AG04449 (cell line): ENCODE data around the gene MAPKAPK2.
"Not testable (repeated sequence)": the region's sequence is repeated elsewhere in the genome, so short reads cannot be mapped to it uniquely, and the experiment has no call there.

Experiments
- CTCF ChIA-PET: fragments of 350-600 bp; formaldehyde crosslinking; extraction: SDS; loops from one replicate; lab custom pipeline; 2021; ENCODE audit warnings: antibody characterized with exemption; lab: Yijun Ruan, JAX
- POLR2A ChIA-PET: fragments of 400-600, 350-600 bp; formaldehyde crosslinking; extraction: SDS; loops from one replicate; lab custom pipeline; 2020; ENCODE audit warnings: antibody characterized with exemption, inconsistent platforms; lab: Yijun Ruan, JAX
- DNase-seq: peaks from one replicate; pipeline ENCODE4 v3.0.0-alpha.2; 2010; ENCODE audit warnings: low read depth, low spot score
- H3K4me3 ChIP-seq: 2 replicates; pipeline ENCODE4 v1.5.1; 2011; ENCODE audit warnings: low read depth, mild to moderate bottlenecking, control low read depth, low read length
- TF ChIP-seq, protein P1 (sequence below): IDR thresholded peaks from one replicate; pipeline ENCODE4 v1.5.1; 2011; ENCODE audit warnings: mild to moderate bottlenecking, moderate library complexity, low read length, control low read depth, inconsistent platforms; ENCODE audit not compliant: insufficient read depth; ENCODE audit errors: missing control alignments

Gene MAPKAPK2

DNA sequence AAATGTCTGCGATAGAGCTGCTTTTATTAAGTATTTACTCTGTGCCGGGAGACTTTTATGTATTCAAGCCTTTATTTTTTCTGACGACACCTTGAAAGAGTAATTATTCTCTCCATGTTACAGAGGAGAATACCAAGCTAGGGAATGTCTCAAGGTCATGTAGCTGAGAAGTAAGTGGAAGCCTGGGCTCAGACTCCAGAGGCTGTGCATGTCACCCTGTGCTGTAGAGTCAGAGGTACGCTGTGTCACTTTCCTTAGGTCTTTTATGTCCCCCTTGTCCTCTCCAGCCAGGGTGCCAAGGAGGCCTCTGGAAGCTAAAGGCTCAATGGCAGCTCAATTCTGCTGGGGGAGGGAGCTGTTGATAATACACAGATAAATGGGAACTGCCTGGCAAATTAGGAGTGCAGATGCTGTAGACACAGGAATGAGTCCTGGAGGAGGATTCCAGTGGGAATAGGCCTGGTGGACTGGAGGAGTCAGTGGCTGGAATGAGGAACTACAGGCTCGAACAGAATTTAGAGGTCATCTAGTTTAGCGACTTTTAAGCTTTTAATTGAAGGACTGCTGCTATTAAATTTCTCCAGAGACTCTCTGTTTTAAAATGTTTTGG lies 76.6 kb downstream of the MAPKAPK2 start:
- CTCF ChIA-PET = interaction anchor here (0.6 to 5.6 kb wide), 16 partner anchors 8 to 151 kb away, joined by 3 to 28 read pairs (median 4); partner anchors contain the start of genes IL10, IL19 and IL20
- POLR2A ChIA-PET = no interaction called here

DNA sequence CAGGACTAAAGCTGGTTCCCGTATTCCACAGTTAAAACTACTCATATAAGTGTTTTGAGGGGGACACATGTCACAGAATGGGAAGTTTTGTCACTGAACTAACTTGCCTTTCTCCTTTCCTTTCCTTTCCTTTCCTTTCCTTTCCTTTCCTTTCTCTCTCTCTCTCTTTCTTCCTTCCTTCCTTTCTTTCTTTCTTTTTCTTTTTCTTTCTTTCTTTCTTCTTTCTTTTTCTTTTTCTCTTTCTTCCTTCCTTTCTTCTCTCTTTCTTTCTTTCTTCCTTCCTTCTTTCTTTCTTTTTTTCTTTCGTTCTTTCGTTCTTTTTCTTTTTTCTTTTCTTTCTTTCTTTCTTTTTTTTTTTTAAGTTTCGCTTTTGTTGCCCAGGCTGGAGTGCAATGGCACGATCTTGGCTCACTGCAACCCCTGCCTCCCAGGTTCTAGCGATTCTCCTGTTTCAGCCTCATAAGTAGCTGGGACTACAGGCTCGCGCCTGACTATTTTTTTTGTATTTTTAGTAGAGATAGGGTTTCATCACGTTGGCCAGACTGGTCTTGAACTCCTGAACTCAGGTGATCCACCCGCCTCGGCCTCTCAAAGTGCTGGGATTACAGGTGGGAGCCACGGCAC lies 78.1 kb downstream of the MAPKAPK2 start:
- POLR2A ChIA-PET, DNase-seq, H3K4me3 ChIP-seq: not testable (repeated sequence)
- CTCF ChIA-PET = interaction anchor here (1.5 to 5.6 kb wide), 5 partner anchors 8 to 149 kb away, joined by 7 to 28 read pairs (median 9); partner anchors contain the start of genes IL10 and IL19

More for the DNA sequence above, 76.6 kb downstream of the MAPKAPK2 start:
- TF ChIP-seq, protein P1, sequence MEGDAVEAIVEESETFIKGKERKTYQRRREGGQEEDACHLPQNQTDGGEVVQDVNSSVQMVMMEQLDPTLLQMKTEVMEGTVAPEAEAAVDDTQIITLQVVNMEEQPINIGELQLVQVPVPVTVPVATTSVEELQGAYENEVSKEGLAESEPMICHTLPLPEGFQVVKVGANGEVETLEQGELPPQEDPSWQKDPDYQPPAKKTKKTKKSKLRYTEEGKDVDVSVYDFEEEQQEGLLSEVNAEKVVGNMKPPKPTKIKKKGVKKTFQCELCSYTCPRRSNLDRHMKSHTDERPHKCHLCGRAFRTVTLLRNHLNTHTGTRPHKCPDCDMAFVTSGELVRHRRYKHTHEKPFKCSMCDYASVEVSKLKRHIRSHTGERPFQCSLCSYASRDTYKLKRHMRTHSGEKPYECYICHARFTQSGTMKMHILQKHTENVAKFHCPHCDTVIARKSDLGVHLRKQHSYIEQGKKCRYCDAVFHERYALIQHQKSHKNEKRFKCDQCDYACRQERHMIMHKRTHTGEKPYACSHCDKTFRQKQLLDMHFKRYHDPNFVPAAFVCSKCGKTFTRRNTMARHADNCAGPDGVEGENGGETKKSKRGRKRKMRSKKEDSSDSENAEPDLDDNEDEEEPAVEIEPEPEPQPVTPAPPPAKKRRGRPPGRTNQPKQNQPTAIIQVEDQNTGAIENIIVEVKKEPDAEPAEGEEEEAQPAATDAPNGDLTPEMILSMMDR = peak; percentile 36
- H3K4me3 ChIP-seq = no peak overlapping the region
- no peak for DNase-seq

DNA sequence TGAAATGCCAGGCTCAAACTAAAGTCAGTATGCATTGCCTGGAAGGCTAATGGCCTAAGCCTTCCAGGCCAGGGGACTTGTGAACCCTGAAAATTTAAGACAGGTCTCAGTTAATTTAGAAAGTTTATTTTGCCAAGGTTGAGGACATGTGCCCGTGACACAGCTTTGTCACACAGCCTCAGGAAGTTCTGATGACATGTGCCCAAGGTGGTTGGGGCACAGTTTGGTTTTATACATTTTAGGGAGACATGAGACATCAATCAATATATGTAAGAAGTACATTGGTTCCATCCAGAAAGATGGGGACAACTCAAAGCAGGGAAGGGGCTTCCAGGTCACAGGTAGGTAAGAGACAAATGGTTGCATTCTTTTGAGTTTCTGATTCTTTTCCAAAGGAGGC lies 81.1 kb downstream of the MAPKAPK2 start:
- ChIA-PET CTCF (interaction anchor here (1.0 to 3.0 kb wide), 9 partner anchors 9 to 147 kb away, joined by 3 to 12 read pairs (median 4); no protein-coding TSS in a partner anchor), POLR2A (interaction anchor here (1.2 kb wide), 1 partner anchor 13 kb away, joined by 4 read pairs; no protein-coding TSS in a partner anchor)
- not testable (repeated sequence) for DNase-seq, H3K4me3 ChIP-seq

DNA sequence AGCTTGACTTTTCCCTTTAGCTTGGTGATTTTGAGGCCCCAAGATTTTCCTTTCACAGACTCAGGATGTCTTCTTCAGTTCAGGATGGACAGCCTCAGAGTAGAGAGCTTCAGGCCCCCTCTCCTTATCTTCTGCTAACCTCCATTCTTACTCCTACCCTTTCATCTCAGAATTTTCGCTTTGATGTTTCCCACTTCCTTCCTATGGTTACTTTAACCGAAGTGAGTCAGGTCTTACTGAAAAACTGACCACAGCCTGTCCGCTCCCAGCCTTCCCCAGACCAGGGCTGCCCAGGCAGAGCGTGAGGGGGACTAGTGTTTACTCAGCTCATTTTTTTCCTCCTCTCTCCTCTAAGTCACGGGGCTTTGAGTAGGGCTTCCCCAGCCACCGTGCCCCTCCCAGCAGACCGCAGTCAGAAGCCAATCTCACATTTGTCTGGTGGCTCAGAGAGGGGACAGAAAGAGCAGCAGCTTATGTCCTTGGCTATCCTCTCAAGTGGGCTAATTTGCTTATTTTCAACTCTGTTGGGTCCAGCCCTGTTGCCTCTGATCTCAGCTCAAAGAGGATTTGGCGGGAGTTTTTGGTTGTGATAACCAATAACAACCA lies 81.6 kb downstream of the MAPKAPK2 start:
- TF ChIP-seq, protein P1 = no peak
- POLR2A ChIA-PET = interaction anchor here (0.6 to 1.2 kb wide), 2 partner anchors 13 to 139 kb away, joined by 3 to 4 read pairs; no protein-coding TSS in a partner anchor
- H3K4me3 ChIP-seq = no peak overlapping the region
- CTCF ChIA-PET = interaction anchor here (1.0 to 3.0 kb wide), 7 partner anchors 10 to 146 kb away, joined by 3 to 12 read pairs (median 5); no protein-coding TSS in a partner anchor
- no peak for DNase-seq

DNA sequence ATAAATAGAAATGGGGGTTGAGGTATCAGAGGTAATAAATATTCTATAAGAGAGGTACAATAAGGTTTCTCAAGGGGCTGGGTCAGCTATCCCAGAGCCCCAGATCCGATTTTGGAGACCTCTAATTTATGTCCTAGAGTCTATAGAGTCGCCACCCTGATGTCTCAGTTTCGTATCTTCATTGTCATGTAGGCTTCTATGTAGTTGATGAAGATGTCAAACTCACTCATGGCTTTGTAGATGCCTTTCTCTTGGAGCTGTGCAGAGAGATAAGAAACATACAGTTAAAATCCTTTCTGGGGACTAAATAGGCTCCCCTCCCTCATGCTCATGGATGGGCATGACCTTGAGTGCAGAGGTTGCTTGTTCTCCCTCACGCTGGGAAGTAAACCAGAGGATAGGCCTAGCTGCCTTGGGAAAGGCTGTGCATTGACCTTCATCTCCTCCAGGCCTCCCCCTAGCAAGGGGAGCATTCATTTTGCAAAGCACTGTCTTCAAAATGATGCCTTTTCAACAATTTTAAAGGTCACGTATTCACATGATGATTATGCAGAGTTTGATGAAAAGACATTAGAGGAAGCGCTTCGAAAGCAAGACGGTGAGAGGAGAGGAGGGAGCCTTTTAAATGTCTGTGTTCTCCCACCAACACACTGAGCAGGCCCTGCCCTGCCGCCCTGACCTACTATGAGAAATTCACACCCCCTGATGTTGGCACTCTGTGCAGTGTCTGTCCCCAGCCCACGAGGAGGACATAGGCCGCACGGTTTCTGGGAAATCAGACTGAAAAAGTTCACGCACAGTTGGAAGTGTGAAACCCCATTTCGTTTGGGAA lies 84.0 kb downstream of the MAPKAPK2 start:
- CTCF ChIA-PET = interaction anchor here (0.8 to 3.8 kb wide), 9 partner anchors 8 to 143 kb away, joined by 3 to 28 read pairs (median 3); partner anchors contain the start of gene IL20
- TF ChIP-seq, protein P1 = no peak
- DNase-seq = no peak
- H3K4me3 ChIP-seq = no peak overlapping the region
- POLR2A ChIA-PET = no interaction called here

DNA sequence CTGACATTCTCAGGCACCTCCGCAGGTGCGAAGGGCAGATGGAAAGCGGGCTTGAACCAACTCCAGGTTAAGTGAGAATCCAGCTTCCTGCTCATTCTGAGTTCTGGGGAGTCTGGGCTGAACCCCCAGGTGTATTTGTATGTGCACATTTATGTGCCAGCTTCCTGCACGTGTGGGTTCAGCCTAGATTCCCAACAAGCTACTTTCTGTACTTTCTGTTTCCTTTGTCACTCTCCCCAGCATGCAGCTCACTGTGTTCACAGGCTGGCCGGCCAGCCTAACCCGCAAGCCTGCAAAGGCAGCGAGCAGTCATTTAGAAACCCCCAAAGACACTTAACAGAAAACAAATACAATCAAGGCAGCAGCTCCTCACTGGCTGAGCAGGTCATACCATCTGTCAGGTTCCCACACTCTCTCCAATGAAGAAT lies 84.6 kb downstream of the MAPKAPK2 start:
- TF ChIP-seq, protein P1 = no peak
- no peak for DNase-seq
- H3K4me3 ChIP-seq = no peak overlapping the region
- ChIA-PET POLR2A (no interaction called here), CTCF (interaction anchor here (0.8 to 3.8 kb wide), 6 partner anchors 9 to 143 kb away, joined by 3 to 28 read pairs (median 4); no protein-coding TSS in a partner anchor)
